Heart left ventricle (tissue), 13 donors: ENCODE results near the gene CTSF.

Experiments used
- POLR2A ChIP-seq, 2 donors: fragments of 450-650 bp; IDR thresholded peaks; one replicate each; pipeline ENCODE4 v1.6.1; 2017; ENCODE audit warnings: antibody characterized with exemption in 2 of 2, mild to moderate bottlenecking in 2 of 2, moderate library complexity in 2 of 2
- TF ChIP-seq, protein P1 (sequence below), 12 donors: fragments of 200-600 bp; sonication (generic) in 4 of 12; IDR thresholded peaks; one replicate each; pipeline versions ENCODE4 v1.5.0 to v1.8.0; 2018 to 2022; ENCODE audit warnings: antibody characterized with exemption in 12 of 12, mild to moderate bottlenecking in 5 of 12
- donor health status: ischemic (EF 13 %, LVEDD 7.1; RV severe dilation, severe dysfunction).
- donor health status: DM: no; HTN: yes; CAD: no.
- donor health status: DM: no; HTN: no; CAD: no.
- donor health status: ischemic (EF 25% LVEDD 6.9; RV normal size, moderate dysfunction).
- donor health status: ischemic (EF 25% LVEDD 5.7; RV mildly dilated, moderate dysfunction).
- donor health status: ischemic (EF 35%, LVEDD 5.7; RV mildly dilated, moderate dysfunction).
- donor health status: nonischemic (EF 11% LVEDD 7.7; RV severe dilation, severe dysfunction).
- donor health status: DM: yes; HTN: yes; CAD: no.
- donor health status: PGD.
- donor health status: ischemic (EF 29% LVEDD 5.4; RV normal size, mild dysfunction).
- donor health status: nonischemic (EF 23%, LVEDD 6.1; RV moderate dilation, normal function).

DNA sequence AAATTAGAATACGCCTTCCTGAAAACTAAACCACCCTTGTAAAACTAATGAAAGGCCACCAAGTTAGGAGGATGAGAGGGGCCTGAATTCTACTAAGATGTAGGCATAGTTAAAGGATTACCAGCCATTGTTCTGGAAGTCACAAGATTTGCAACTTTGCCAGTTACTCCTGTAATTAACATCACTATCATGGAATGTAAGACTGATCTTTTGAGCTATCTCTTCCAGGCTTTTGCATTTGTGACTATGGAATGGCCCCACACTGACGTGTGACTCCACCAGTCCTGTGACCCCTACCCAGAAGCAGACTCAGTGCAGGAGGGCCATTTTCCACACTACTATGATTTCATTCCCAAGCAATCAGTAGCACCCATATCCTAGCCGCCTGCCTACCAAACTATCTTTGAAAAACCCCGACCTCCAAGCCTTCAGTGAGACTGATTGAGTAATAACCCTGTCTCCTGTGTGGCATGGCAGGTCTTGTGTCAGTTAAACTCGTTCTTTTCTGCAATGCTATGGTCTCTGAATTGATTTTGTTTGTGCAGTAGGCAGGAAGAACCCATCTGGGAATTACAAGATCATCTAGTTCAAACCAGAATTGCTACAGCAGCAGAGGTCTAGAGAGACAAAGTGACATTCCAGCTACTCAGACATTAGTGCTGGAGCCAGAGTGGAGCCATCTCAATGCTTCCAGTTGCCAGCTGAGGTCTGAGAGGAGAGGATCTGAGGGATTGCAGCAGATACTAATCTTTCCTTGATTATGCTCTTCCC lies 1.9 kb upstream of the CTSF start:
- TF ChIP-seq, protein P1, sequence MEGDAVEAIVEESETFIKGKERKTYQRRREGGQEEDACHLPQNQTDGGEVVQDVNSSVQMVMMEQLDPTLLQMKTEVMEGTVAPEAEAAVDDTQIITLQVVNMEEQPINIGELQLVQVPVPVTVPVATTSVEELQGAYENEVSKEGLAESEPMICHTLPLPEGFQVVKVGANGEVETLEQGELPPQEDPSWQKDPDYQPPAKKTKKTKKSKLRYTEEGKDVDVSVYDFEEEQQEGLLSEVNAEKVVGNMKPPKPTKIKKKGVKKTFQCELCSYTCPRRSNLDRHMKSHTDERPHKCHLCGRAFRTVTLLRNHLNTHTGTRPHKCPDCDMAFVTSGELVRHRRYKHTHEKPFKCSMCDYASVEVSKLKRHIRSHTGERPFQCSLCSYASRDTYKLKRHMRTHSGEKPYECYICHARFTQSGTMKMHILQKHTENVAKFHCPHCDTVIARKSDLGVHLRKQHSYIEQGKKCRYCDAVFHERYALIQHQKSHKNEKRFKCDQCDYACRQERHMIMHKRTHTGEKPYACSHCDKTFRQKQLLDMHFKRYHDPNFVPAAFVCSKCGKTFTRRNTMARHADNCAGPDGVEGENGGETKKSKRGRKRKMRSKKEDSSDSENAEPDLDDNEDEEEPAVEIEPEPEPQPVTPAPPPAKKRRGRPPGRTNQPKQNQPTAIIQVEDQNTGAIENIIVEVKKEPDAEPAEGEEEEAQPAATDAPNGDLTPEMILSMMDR (IDR thresholded peaks at IDR 0.05), result no peak
- TF ChIP-seq POLR2A (IDR thresholded peaks at IDR 0.05), result no peak
